ENCODE data around the gene PPP6R1.
"Not testable (repeated sequence)": the region's sequence is repeated elsewhere in the genome, so short reads cannot be mapped to it uniquely, and the experiment has no call there.

PPP6R1 gene

DNA sequence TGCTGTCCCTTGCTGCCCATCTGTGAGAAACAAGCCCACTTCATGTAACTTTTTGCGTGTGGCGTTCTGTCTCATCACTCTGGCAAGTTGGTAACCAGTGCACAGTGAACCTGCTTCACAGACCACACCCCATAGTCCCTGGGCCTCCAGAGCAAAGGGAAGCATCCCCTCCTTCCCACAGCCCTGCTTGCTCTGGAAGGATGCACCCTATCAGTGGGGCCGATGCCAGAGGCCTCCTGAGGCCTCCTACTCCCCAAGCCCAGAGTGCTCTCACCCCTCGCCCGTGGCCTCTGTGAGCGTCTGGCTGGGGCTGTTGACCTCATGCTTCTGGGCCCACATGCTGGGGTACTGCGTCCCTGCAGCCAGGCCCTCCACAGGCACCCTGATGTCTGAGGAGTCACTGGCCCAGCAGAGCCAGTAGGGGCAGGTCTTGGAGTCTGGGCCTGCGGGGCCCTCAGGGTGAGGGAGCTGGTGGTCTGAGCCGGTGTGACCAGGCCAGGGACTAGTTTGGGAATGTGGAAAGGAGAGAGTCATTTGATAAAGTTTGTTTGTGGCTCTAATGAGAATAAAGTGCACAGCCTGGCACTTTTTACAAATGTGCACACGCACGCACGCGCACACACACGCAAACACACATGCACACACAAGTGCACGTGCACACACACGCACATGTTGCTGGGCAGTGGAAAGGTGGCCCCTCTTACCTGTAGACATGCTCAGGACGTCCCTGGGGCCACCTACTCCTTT, 35.4 kb downstream of the PPP6R1 start:
- no peak for DNase-seq

DNA sequence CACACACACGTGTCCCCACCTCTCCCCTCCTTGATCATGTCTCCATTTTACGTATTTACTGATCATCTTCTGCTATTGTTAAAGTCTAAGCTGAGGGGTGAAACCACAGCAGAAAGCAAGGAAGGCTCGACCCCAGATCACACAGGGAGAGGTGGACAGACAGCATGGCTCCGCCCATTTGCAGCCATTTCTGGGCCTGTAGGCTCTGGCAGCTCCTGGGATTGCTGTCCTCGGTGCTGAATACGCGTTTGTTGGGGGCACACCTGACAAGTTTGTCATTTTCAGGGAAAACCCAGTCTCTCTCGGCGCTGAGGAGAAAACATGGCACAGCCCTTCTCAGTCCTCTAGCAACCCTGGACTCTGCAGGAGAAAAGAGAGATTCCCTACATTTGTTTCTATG, 38.3 kb downstream of the PPP6R1 start:
- no peak for DNase-seq

DNA sequence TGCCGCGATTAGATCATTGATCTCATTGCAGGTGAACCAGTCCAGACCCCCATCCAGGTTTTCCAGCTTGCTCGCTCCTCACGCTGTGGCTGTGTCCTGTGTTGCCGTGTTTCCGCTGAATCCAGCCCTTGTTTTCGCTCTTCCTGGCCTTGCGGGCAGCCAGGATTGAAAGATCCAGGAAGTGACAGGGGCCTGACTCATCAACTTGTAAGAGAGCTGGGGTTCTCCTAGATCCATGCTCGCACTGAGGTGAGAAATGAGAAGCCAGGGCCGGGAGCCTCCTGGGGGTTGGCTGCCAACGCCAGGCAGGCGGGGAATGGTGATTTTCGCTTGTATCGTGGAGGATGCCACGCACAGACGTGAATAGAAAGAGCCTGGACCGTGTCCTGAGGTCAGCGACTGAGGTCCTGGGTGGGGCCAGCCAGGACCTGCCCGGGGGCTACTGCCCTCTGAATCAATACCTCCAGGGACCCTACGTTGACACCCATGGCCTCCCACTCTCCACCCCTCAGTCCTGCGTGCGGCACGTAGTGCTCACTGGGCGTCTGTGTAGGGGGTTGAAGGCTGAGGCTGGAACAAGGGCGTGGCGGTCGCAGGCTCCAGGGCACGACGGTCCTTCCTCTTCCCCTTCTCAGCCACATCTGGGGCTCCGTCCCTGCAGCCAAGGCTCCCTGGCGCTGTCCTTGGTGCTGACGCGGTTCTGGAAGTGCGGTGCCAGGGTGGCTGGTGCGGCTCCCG, 42.2 kb downstream of the PPP6R1 start:
- peak; percentile 83 for DNase-seq

DNA sequence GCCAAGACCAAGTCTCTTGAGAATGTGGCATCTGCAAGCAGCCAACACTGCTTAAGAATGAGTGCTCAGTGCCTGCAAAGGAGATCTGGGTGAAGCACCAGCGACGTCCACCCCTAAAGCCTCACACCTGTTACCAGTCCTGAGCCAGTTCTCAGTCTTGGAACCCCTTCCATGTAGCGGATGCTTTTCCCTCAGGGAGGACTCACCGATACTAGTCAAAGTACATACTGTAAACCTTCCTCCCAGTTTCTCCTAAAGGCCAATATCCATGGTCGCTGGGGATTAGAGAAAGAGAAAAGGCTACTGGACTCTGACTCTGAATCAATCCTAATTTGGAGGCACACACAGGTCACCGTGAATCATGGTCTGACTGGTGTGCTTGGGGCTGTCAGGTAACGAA, 45.3 kb downstream of the PPP6R1 start:
- DNase-seq, result no peak

DNA sequence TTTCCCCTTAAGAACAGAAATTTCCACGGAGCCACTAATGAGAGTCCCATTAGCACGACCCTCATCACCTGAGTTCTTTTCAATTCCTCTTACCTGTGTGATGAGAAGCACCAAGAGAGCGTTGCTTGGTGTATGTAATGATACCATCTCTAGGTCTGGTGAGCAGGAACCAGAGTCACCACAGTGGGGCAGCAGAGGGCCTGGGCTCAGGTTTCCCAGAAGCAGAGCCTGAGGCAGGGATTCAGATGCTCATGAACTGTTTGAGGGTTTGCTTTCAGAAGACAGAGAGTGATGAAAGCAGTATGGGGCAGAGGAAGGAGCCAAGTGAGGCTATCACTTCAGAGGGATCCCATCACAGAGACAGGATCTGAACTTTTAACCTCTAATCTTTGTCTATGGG, 46.4 kb downstream of the PPP6R1 start:
- DNase-seq, result no peak

DNA sequence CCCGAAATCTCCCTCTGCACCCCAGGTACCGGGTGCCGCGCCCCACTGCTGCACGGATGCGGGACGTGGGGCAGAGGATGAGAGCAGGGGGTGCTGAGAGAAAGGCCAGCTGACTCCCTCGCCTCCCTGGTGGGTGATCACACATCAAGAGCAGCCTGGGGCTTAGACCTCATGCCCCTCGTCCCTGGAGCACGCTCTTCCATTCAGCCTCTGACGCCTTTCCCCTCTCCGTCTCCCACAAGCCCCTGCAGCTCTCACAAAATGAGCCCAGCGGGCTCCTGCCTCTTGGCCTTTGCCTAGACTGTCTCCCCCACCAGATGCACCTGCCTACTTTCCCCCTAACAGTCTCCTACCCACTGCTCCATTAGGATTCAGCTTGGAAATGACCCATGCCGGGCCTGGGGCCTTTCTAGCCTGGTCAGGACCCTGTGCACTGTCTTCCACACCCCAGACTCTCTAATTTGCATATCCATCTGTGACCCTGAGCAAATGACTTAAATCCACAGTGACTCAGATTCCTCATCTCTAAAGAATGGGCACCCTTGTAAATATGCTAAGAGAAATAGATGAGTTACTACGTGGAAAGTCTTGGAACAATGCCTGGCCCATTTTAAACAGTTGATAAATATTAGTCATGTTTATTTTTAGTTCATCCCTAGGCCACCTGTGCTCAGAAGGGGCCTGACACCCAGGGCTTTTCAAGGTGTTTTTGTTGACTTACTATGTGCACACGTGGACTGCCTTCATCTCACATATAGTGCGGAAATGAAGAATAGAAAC, 48.9 kb downstream of the PPP6R1 start:
- DNase-seq, result no peak

DNA sequence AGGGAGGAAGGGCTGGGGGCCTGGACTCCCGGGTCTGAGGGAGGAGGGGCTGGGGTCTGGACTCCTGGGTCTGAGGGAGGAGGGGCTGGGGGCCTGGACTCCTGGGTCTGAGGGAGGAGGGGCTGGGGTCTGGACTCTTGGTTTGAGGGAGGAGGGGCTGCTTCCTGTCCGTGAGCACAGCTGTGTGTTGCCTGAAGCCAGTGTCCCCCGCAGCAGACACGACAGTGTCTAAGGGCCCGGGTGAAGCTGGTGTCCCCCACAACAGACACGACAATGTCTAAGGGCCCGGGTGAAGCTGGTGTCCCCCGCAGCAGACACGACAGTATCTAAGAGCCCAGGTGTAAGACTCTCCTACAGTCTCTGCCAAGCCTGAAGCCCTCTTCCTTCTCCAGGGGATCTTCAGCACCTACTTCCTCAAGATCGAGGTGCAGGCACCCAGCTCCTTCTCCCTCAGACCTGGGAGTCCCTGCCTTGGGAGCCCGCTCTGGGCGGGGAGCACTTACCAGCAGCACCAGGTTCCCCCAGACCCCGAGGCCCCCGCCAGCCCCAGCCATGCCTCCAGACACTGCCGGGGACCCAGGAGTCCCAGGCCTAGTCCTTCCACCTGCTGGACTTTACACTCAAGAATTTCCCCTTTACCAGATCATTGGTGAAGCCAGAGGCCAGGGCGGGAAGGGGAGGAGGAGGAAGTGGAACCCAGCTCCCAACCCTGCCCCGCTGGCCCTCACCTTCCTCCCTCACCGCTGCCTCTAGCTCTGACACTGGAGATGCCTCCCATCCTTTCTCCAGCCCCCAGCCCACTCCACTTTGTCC, 49.7 kb downstream of the PPP6R1 start, which contains the start of gene PTPRH:
TSS of gene PTPRH (minus strand) at position 622 of the 813 bp plus-strand sequence. CDS start at position 554, 68 bp downstream.
- no peak for DNase-seq

DNA sequence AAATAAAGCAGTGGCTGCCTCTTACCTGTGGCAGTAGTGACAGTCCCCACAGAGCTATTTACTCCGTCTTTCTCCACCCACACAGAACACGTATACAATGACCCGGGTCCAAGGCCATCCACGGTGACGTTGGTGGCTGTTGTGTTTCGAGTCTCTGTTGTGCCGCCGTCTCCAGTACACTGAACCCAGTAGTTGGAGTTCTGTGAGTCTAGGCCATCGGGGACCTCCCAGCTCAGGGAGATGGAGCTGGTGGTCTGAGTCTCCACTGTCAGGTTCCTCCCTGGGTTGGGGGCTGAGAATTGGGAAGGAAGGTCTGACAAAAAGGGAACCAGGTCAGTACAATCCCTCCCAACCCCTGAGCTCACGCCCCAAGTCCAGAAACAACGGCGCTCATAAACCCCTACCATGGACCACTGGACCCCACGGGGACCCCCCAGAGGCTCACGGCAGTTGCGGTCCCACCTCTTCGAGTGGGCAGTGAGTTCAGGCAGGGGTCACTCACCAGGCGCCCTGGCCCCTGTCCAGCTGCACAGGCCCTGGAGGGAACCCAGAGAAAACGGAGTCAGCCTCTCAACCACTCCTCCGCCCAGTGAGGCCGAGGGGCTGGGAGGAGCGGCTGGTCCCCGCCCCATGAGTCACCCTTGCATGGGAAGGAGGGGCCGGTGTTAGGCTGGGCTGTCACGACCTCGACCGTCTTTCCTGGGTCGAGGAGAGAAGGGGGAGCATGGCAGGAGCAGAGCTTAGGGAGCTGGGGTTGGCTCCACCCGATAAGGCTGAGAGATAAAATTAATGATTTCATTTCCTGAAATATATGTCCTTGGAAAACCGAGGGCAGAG, 51.9 kb downstream of the PPP6R1 start:
- no peak for DNase-seq

DNA sequence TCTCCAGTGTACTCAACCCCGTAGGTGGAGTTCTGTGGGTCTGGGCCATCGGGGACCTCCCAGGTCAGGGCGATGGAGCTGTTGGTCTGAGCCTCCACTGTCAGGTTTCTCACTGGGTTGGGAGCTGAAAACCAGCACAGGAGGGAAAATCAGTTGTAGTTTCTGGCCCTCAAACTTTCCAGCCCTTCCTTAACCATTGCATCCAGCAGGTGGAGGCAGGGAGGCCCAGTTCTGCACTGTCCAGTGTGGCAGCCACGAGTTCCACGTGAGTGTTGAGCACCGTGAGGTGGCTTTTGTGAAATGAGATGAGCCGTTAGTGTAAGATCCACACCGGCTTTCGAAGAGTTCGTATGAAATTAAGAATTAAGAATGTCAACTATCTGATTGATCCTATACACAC, 56.6 kb downstream of the PPP6R1 start:
- not testable (repeated sequence) for DNase-seq

DNA sequence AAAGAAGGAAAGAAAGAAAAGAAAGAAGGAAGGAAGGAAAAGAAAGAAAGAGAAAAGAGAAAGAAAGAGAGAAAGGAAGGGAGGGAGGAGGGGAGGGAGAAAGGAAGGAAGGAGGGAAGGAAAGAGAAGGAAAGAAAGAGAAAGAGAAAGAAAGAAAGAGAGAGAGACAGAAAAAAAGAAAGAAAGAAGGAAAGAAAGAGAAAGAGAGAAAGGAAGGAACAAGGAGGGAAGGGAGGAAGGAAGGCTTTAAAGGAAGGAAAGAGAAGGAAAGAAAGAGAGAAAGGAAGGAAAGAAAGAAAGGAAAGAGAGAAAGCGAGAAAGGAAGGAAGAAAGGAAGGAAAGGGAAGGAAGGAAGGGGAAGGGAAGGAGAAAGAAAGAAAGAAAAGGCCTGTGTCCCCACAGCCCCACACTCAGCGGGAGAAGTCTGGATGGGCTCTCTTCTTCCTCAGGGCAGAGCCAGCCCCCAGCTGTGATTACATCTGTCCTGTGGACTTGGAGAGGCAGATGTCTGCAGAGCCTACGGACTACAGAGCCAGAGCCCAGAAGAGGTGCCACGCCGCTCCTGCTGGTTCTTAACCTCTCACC, 59.1 kb downstream of the PPP6R1 start:
- no peak for DNase-seq

DNA sequence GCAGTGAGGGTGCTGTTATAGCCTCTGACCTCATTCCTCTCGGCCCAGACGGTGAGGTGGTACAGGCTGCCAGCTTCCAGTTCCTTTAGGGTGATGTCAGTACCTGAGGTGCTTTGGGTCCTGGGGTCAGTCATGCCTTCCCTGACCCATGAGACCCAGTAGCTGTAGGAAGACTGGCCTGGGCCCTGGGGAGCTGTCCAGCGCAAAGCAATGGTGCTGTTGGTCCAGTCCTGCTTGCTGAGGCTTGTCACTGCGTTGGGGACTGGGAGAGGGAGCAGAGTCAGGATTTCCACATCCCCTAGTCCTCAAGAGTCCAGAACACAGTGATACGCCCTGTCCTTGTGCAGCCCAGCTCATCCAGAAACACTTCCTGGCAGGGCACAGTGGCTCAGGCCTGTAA, 60.2 kb downstream of the PPP6R1 start:
- no peak for DNase-seq

DNA sequence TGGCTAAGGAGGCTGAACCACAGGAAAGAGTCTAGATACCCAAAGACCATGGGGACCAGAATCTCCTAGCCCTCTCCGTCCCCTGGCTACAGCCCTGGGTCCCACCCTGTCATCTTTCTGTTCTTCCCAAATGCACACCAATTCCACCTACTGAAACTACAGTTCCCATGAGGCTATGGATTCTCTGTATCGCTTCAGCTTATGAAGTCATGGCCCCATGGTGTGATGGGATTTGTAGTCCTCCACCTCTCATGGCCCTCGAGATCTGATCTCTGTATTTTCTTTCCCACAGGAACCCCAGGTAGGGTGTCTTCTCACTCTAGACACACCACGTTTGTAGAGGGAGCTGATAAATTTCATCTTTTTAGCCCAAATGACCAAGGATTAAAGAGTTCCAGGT, 61.3 kb downstream of the PPP6R1 start:
- no peak for DNase-seq

DNA sequence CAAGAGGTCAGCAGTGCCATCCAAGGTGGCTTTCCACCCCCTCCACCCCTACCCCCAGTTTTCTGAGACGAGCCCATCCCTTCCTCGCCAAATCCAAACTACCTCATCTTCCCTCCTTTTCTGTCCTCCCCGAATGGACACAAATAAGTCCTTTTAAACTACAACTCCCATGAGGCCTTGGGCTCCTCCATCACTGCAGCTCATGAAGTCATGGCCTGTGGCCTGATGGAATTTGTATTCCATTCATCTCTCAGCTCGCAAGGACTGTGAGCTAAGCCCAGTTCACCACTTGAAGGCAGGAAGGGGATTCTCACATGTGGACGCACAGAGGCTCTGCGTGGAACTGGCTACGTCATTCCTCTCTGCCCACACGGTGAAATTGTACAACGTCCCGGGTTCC, 62.0 kb downstream of the PPP6R1 start:
- DNase-seq, result no peak

DNA sequence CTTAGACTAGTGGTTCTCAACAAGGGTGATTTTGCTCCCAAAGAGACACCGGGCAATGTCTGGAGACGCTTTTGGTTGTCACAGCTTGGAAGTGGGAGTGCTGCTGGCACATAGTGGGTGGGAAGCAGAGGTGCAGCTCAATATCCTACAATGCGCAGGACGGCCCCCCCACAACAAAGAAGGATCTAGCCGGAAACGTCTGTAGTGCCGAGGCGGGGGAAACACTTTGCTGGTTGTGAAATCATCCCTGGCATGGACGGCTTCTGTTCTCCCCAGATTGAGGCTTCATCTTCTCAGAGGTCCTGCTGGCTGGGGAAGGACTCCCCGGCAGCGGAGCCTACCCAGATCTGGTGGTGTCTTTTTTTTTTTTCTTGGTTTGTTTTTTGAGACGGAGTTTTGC, 65.3 kb downstream of the PPP6R1 start:
- DNase-seq, result no peak

DNA sequence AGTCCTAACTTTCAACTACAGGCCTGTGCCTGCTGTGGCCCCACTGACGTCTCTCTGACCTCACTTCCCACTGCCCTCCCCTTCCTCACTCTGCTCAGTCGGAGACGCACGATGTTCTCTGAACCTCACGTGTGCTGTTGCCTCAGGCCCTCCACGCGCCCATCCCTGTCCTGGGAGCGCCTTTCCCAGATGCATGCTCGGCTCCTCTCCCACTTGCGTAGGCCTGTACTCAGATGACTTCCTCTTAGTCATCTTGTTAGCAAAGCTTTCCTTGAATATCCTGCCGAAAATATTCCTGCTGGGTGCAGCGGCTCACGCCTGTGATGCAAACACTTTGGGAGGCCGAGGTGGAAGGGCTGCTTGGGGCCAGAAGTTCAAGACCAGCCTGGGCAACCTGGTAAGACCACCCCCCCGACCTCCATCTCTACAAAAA, 69.4 kb downstream of the PPP6R1 start:
- no peak for DNase-seq

DNA sequence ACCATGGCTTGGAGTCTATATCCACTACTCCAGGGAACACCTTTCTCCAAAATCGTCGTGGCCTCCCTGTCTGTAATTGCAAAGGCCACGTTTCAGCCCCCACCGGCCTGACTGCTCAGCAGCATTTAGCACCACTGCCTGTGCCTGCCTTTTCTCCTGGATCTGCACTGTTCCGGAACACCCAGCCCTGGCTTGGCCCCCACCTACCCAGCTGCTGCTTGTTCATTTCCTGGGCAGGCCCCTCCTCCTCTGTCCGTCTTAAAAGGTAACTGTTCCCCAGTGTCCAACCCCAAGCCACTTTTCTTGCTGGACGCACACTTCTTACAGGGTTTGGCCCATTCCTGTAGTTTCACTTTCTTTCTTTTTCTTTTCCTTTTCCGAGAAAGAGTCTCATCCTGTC, 70.2 kb downstream of the PPP6R1 start:
- DNase-seq, result no peak

DNA sequence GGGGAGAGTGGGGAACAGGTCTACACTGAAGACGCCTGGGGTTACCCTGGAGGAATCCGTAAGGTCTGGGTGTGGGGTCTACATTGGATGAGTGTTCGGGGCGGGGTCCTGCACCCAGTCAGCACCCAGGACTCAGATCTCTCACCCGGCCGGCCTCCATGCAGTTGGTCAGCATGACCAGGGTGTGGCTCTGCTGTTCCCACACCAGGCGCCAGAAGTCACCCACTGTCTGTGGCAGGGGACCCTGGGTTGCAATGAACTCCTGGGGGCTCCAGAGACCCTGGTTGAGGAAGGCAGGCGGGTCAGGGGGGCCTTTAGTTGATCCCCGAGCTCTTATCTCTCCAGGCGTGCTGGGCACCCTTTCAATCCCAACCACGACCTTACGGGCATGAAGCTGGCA, 72.7 kb downstream of the PPP6R1 start:
- no peak for DNase-seq

DNA sequence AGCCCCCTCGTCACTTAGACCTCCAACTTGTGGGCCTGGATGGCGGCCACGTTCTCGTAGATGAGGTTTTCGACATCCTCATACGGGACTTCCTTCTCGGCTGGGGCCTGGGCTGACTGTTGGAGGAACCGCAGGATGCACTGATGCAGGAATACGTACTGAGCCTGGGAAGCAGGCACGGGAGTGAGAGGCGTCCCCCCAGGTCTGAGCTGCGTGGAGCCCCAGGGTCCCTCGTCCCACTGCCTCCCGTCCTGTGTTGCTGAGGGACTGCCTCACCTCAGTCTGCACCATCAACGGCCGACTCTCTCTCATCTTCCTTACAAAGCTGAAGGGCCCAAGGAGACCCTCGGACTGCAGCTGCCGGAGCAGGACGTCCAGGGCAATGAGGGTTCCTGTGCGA, 77.1 kb downstream of the PPP6R1 start:
- no peak for DNase-seq
